Measurements from ENCODE around the gene FAM163B.

Gene FAM163B

GRCh38 chr9:133580419-133580738 lies 28.8 kb downstream of the FAM163B start:
- no peak for DNase-seq

DNA sequence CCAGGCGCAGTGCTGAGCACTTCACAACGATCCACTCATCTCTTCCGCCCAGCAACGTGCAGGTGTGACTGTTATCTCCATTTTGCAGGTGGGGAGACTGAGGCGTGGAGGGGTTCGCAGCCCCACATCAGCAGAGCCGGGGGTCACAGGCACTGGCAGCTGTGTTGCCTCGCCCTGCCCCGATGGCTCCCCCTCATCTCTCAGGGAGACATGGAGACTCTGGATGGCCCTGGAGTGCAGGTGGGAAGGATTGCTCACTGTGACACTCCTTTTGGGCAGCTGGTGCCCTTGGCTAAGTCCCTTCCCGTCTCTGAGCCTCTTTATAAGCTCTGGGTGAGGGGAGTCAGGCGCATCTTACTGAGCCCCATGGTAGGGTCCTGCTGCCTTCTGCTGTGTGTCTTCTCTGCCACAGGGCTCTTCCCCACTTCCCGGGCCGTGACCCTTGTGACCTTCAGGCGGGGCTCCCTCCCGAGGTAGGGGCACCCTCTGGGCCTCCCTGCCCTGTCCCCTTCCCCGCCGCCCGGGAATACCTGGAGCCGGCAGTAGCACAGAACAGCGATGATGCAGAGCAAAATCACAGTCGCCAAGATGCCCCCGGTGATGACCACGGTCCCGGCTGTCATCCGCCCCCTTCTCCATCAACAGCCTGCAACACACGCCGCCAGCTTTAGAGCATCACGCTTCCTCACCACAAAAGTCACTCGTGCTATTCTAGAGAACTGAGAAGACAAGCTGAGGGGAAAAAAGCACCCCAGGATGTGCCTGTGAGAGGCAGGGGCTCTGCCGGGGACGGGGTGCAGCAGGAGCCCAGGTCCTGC lies 29.4 kb downstream of the FAM163B start:
- no peak for DNase-seq

DNA sequence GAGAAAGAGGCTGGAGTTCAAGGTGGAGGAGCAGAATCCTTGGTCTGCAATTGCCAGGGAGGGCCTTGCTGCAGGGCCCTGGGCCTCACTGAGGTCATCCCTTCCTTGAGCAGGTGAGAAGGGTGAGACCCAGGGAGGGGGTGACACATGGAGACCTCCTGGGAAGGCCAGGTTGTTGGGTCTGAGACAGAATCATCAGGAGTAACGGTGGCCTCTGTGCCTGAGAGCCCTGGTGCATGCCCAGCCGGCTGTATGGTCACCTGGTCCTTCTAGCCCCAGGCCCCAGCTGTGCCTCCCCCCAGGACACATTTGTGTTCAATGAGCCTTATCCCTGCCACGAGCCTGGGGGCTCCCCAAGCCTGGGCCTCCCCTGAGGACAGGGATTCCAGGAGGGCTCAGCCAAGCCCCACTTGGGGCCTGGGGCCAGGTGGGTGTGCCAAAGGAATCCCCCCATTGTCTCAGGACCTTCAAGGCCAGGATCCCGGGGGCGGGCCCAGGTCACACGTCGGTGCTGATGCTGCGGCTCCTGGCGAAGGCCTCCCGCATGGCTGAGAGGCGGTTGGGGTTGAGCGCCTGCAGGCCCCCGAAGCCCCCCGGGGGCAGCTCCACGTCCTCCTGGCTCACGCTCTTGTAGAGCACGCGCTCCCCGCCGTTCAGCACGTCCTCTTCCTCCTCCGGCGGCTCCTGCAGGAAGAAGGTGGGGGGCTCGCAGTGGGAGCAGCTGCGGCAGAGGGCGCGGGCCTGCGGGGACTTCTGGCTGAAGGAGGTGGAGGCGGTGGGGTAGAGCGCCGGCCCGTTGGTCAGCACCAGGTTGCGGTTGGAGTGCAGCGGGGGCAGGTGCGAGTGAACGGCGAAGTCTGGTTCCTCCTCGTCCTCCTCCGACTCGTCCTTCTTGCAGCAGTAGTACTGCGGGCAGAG lies 30.4 kb downstream of the FAM163B start:
- DNase-seq: no peak

GRCh38 chr9:133577737-133578112 lies 31.5 kb downstream of the FAM163B start:
- no peak for DNase-seq

DNA sequence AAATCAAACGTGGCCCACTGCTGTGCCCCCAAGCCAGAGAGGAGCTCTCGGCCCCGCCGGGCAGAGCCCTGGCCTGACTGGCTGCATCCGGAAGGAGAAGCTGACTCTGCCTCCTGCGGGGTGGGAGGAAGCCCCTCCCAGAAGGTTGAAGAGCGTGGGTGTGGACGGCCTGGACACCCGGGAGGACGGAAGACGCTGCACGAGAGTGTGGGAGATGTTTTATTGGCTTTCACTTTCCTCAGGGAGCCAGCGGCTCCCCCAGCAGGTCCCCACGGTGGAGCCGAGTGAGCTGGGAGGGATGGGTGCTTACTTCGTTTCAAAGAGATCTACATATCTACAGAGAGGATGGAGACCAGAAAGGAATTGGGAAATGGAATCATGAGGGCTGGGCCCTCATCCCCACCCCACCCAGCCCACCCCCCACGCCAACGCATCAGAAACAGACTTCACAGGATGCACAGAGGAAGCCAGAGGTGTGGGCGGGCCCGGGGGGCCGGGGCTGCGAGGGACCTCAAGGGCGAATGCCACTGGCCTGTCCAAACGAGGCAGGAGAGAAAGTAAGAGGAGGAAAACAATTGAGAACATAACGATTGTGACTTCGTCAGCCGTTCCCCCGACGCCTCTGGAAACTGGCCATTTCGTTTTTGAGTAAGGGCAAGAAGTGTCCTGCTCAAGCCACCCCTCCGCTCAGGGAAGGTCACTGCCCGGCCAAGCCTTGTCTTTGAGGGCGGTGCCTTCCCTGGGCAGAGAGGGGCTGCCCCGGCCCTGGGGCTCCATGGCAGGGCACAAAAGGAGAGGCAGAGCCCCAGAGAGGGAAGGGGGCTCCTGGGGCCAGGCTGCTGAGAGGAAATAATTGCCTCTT lies 32.1 kb downstream of the FAM163B start:
- DNase-seq: no peak

DNA sequence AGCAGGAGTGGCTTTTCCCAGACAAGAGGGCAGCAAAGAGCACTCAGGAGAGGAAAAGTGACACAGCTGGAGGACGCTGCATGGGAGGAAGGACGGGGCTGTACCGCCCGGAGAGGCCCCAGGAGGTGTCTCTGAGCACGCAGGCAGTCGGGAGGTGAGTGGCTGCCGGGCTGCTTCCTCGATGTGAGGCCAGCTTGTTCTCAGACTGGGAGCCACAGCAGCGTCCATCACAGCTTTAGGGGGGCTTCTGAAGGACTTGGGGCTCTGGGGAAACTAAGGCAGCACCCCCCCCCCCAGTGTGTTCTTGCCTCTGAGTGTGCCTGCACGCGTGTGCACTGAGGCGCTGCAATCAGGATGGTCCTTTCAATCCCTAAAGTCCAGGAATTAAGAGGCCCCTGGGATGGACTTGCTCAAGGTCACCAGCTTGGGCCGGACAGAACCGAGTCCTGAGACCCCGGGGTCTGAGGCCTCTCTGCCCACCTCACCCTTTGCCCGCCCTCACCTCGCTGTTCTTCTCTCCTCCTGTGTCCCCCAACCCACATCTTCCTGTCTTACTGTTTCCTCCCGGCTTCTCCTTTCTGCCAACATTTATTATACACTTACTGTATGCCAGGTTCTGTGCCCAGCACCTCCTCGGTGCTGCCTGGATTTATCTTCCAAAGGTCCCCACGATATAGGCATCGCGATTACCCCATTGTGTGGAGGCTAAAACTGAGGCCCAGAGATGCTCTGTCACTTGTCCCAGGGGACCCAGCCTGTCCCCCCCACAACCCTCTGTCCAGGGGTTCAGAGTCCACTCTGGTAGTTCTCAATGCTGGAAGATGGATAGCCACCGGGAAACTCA lies 32.9 kb downstream of the FAM163B start:
- DNase-seq: no peak

GRCh38 chr9:133575186-133576030 lies 33.8 kb downstream of the FAM163B start:
- no peak for DNase-seq

DNA sequence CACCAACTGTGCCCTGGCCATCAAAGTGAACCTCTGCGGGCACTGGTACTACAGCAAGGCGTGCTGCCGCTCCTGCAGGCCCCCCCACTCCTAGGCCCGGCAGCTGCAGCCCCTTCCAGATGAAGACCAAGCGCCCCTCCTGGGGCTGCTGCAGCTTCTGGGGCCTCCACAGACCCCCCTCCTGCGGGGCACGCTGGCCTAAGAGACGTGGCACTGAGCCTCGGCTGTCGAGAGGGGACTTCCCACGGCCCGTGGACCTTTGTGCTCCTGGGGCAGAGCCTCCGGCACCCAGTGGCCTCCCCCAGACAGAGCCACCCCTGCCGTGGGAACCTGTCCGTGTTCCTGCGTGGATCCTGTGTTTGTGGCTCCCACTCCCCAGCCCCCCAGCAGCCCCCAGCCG lies 34.4 kb downstream of the FAM163B start:
- no peak for DNase-seq

DNA sequence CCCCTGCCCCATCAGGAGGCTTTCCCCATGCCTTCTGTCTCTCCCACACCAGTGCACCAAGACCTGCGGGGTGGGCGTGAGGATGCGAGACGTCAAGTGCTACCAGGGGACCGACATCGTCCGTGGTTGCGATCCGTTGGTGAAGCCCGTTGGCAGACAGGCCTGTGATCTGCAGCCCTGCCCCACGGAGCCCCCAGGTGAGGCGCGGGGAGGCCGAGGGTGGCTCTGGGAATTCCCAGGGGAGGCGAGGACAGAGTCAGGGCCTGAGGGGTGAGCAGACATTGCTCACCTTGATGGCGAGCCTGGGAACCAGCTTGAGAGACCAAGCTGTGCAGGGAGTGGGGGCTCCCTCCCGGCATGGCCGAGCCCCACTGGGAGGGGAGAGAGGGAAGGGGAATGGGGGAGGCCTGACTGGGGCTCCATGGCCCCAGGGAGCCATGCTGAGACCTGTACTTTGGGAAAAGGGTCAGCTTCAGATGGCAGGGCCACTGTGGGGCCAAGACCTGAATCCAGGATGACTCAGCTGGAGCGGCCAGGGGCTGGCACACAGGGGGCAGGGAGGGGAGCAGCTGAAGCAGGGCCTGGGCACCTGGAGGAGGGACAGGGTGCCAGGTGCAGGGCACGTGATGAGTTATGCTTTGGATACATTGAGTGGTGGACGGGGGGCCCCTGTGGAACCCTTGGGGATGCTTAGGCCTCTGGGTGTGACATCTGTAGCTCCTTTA lies 35.2 kb downstream of the FAM163B start:
- no peak for DNase-seq

GRCh38 chr9:133572821-133573361 lies 36.3 kb downstream of the FAM163B start:
- DNase-seq: no peak

- DNase-seq: no peak
Observed at GRCh38 chr9:133571896-133572595, 37.1 kb downstream of the FAM163B start.

DNA sequence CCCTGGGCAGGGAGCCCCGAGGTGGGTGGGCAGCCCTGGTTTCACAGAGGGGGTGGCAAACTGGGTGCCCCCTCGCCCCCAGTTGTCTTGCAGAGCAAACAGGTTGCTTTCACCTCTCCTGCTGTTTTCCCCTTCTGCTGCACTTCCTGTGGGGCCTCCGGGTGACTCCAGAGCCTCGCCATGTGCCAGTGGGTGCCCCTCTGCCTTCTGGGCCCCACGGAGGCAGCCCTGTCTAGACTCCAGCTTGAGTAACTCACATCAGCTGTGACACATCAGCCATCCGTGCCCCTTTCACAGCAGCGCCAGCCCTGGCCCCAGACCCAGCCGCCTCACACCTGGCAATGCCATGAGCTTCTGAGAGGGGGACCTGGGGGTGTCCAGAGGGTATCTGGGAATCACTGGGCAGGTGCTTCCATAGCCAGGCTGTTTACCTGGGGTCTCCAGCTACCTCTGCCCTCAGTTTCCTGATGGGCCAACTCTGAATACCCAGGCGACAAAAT lies 37.7 kb downstream of the FAM163B start:
- DNase-seq: no peak

- no peak for DNase-seq
Observed at GRCh38 chr9:133570691-133571080, 38.5 kb downstream of the FAM163B start.

DNA sequence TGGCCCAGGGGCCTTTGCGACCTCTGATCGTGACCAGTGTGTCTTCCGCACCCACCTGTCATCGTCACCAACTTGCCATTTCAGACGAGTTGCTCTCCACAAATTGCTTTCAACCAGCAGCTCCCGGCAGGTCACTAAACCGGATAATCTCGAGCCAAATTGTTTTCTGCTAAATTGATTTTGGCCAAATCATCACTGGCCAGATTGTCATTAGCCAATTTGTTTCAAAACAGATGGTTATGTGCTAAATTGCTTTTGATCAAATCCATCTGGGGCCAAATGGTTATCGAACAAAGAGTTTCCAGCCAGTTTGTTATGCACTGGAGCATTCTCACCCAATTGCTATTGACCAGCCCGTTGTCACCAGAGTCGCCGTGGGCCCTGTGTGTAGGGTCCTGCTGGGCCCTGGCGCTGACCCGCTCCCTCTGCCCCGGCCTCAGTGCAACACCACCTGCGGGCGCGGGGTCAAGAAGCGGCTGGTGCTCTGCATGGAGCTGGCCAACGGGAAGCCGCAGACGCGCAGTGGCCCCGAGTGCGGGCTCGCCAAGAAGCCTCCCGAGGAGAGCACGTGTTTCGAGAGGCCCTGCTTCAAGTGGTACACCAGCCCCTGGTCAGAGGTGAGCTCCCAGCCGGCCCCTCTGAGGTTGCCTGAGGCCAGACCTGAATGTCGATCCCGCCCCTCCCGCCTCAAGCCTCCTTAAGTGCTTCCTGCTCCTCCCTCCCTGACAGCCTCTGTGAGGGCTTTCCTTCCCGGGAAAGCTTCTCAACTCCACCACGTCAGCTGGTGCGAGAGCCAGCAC lies 39.1 kb downstream of the FAM163B start:
- DNase-seq: no peak

GRCh38 chr9:133569121-133569785 lies 39.9 kb downstream of the FAM163B start:
- DNase-seq: no peak

GRCh38 chr9:133568186-133568585 lies 41.0 kb downstream of the FAM163B start:
- no peak for DNase-seq

- DNase-seq: no peak
Observed at GRCh38 chr9:133566817-133567216, 42.4 kb downstream of the FAM163B start.

GRCh38 chr9:133566382-133566781 lies 42.8 kb downstream of the FAM163B start:
- no peak for DNase-seq

All from fibroblast of skin of right biceps (primary cell).